GM23338 (cell line): ENCODE data around the gene ZG16B. TPM values are rescaled to one million over a fixed set of nuclear protein-coding genes. Genes with fewer than 3 reads are reported as not detected.

Experiments used
- ATAC-seq: fragments of 200-7000 bp; cut with Tn5 transposase; 3 replicates; pipeline ENCODE4 v1.9.1; 2020
- DNase-seq: peaks from one replicate; pipeline ENCODE4 v3.0.0-alpha.2; 2015; ENCODE audit warnings: low spot score
- H2AFZ ChIP-seq: fragments of 200-600 bp; sonication (generic); 2 replicates; pipeline ENCODE4 v1.8.0; 2016; ENCODE audit warnings: antibody characterized with exemption, mild to moderate bottlenecking, moderate library complexity
- H3F3A ChIP-seq: fragments of 200-600 bp; sonication (generic); replicated peaks from 2 replicates; pipeline ENCODE4 v1.8.0; 2017; ENCODE audit warnings: antibody characterized with exemption, mixed run types, low read depth
- H3K27ac ChIP-seq: fragments of 200-600 bp; sonication (generic); 2 replicates; pipeline ENCODE4 v1.6.1; 2016; ENCODE audit warnings: low read depth
- H3K27me3 ChIP-seq: fragments of 200-600 bp; sonication (generic); 2 replicates; pipeline ENCODE4 v1.8.0; 2016; ENCODE audit warnings: mild to moderate bottlenecking, mixed run types, moderate library complexity; ENCODE audit not compliant: insufficient read depth
- H3K36me3 ChIP-seq: fragments of 200-600 bp; sonication (generic); 2 replicates; pipeline ENCODE4 v1.8.0; 2016; ENCODE audit warnings: mild to moderate bottlenecking; ENCODE audit not compliant: insufficient read depth
- H3K4me1 ChIP-seq: fragments of 200-600 bp; sonication (generic); 2 replicates; pipeline ENCODE4 v1.8.0; 2016; ENCODE audit warnings: mild to moderate bottlenecking, moderate library complexity; ENCODE audit not compliant: insufficient read depth
- H3K4me2 ChIP-seq: fragments of 200-600 bp; sonication (generic); 2 replicates; pipeline ENCODE4 v1.7.1; 2017; ENCODE audit warnings: mixed run types
- H3K4me3 ChIP-seq: fragments of 200-600 bp; sonication (generic); 2 replicates; pipeline ENCODE4 v1.6.1; 2016; ENCODE audit warnings: mixed run types
- H3K79me2 ChIP-seq: fragments of 200-600 bp; sonication (generic); replicated peaks from 2 replicates; pipeline ENCODE4 v1.8.0; 2017; ENCODE audit warnings: mild to moderate bottlenecking; ENCODE audit not compliant: insufficient read depth
- H3K9me2 ChIP-seq: fragments of 200-600 bp; sonication (generic); 2 replicates; pipeline ENCODE4 v1.8.0; 2017; ENCODE audit not compliant: insufficient read depth
- H4K20me1 ChIP-seq: fragments of 200-600 bp; sonication (generic); replicated peaks from 2 replicates; pipeline ENCODE4 v1.8.0; 2017; ENCODE audit warnings: mild to moderate bottlenecking; ENCODE audit not compliant: insufficient read depth
- H3K27ac Mint-ChIP-seq: 2 replicates; pipeline ENCODE4 v1.8.0; 2020; ENCODE audit warnings: inconsistent platforms, mild to moderate bottlenecking, moderate library complexity, mixed read lengths
- H3K27me3 Mint-ChIP-seq: 3 replicates; pipeline ENCODE4 v1.8.0; 2022; ENCODE audit warnings: low read depth, mild to moderate bottlenecking, moderate library complexity, mixed read lengths, inconsistent platforms; ENCODE audit not compliant: insufficient read depth, poor library complexity
- H3K36me3 Mint-ChIP-seq: 3 replicates; pipeline ENCODE4 v1.8.0; 2021; ENCODE audit warnings: low read depth, mild to moderate bottlenecking, inconsistent platforms, moderate library complexity, mixed read lengths
- H3K4me1 Mint-ChIP-seq: 3 replicates; pipeline ENCODE4 v1.8.0; 2020; ENCODE audit warnings: mild to moderate bottlenecking, inconsistent platforms, mixed read lengths
- H3K4me3 Mint-ChIP-seq: 3 replicates; pipeline ENCODE4 v1.8.0; 2021; ENCODE audit warnings: moderate library complexity, mild to moderate bottlenecking, inconsistent platforms, mixed read lengths
- H3K9me3 Mint-ChIP-seq: 3 replicates; pipeline ENCODE4 v1.8.0; 2020; ENCODE audit warnings: moderate library complexity, mild to moderate bottlenecking, inconsistent platforms, mixed read lengths
- CREB1 ChIP-seq: fragments of 250-450 bp; sonication (Bioruptor Pico); IDR thresholded peaks from 2 replicates; pipeline ENCODE4 v1.5.0; 2020; ENCODE audit warnings: low read depth, mild to moderate bottlenecking, moderate library complexity
- CTCF ChIP-seq, 2 experiments: fragments of 200-600 bp in 1 of 2; sonication (generic) in 1 of 2; conservative IDR thresholded peaks; 2 replicates each; pipeline versions ENCODE4 v1.5.1 to v1.6.1; 2016 to 2017; ENCODE audit warnings: antibody characterized with exemption in 2 of 2, low read depth in 2 of 2, mild to moderate bottlenecking in 2 of 2, moderate library complexity in 1 of 2
- ETS1 ChIP-seq: IDR thresholded peaks from 2 replicates; pipeline ENCODE4 v1.6.1; 2016; ENCODE audit warnings: antibody characterized with exemption
- EZH2 ChIP-seq: fragments of 200-600 bp; sonication (generic); IDR thresholded peaks from one replicate; pipeline ENCODE4 v1.8.0; 2017; ENCODE audit warnings: antibody characterized with exemption, mild to moderate bottlenecking, low read depth; ENCODE audit not compliant: unreplicated experiment
- EZH2phosphoT487 ChIP-seq: fragments of 200-600 bp; sonication (generic); IDR thresholded peaks from one replicate; pipeline ENCODE4 v1.8.1; 2018; ENCODE audit warnings: antibody characterized with exemption; ENCODE audit not compliant: unreplicated experiment
- JUNB ChIP-seq: IDR thresholded peaks from one replicate; pipeline ENCODE4 v1.6.1; 2016; ENCODE audit warnings: antibody characterized with exemption; ENCODE audit not compliant: unreplicated experiment
- NANOG ChIP-seq: IDR thresholded peaks from 2 replicates; pipeline ENCODE4 v1.6.1; 2016; ENCODE audit warnings: antibody characterized with exemption, borderline replicate concordance
- POLR2AphosphoS5 ChIP-seq: IDR thresholded peaks from 2 replicates; pipeline ENCODE4 v1.6.1; 2016; ENCODE audit warnings: antibody characterized with exemption, low read depth
- REST ChIP-seq: IDR thresholded peaks from one replicate; pipeline ENCODE4 v1.6.1; 2018; ENCODE audit warnings: antibody characterized with exemption; ENCODE audit not compliant: unreplicated experiment
- STAT1 ChIP-seq: IDR thresholded peaks from one replicate; pipeline ENCODE4 v1.6.1; 2016; ENCODE audit warnings: antibody characterized with exemption; ENCODE audit not compliant: unreplicated experiment
- ZNF114 ChIP-seq: fragments of 250-450 bp; sonication (Bioruptor Pico); IDR thresholded peaks from 2 replicates; pipeline ENCODE4 v1.5.0; 2020; ENCODE audit warnings: mild to moderate bottlenecking, moderate library complexity
- ZNF331 ChIP-seq: fragments of 250-450 bp; sonication (Bioruptor Pico); IDR thresholded peaks from 2 replicates; pipeline ENCODE4 v1.5.0; 2020; ENCODE audit warnings: low read depth, mild to moderate bottlenecking, moderate library complexity
- ZNF462 ChIP-seq: fragments of 250-450 bp; sonication (Bioruptor Pico); IDR thresholded peaks from 2 replicates; pipeline ENCODE4 v1.5.0; 2020; ENCODE audit warnings: mild to moderate bottlenecking, moderate library complexity
- polyA plus RNA-seq: library from polyadenylated mRNA; unstranded; fragments of >200 nt; fragmentation: Nextera tagmentation; extraction: Ambion mirVana; gene quantifications from 2 replicates; pipeline ENCODE4 v1.2.1, GENCODE V29; 2016
- total RNA-seq: library from RNA; depleted of rRNA; stranded (reverse); fragments of >200 nt; shearing (Covaris generic); gene quantifications from 2 replicates; pipeline ENCODE4 v1.2.3, GENCODE V29; 2014

ZG16B gene
- total and polyA plus RNA-seq, 2 experiments from 2014 or later = not detected

- H3F3A ChIP-seq = no peaks in the 10 kb centered on the region; the same call in 1 of the 2 replicates
- Mint-ChIP-seq H3K36me3 (no peaks in the 10 kb centered on the region), H3K9me3 (no peaks in the 10 kb centered on the region; the same call in 2 of the 3 replicates), H3K27me3 (peaks cover 14% of the 10 kb centered on the region), H3K4me1 (peaks cover 14% of the 10 kb centered on the region), H3K27ac (no peak overlapping the region), H3K4me3 (no peak overlapping the region)
- H2AFZ ChIP-seq = no peak overlapping the region
- no peak overlapping the region for H3K27ac ChIP-seq
- H3K9me2 ChIP-seq = no peaks in the 10 kb centered on the region
- H3K27me3 ChIP-seq = no peaks in the 10 kb centered on the region
- DNase-seq (no peak), ATAC-seq (no peak)
- no peaks in the 10 kb centered on the region for H3K79me2 ChIP-seq
- H3K36me3 ChIP-seq = no peaks in the 10 kb centered on the region
- H3K4me3 ChIP-seq = no peak overlapping the region
- no peaks in the 10 kb centered on the region for H4K20me1 ChIP-seq
- no peaks in the 10 kb centered on the region for H3K4me1 ChIP-seq
- TF ChIP-seq STAT1 (no peak), JUNB (no peak), ZNF462 (CRISPR knock-in tag) (no peak), EZH2phosphoT487 (no peak), ETS1 (no peak), EZH2 (no peak), ZNF114 (CRISPR knock-in tag) (no peak), CREB1 (CRISPR knock-in tag) (no peak), CTCF (conservative IDR thresholded peaks at IDR 0.05; ENCODE audit: low read depth in 2 of 2) (no peak), POLR2AphosphoS5 (no peak), REST (no peak), ZNF331 (no peak), NANOG (no peak)
- no peak overlapping the region for H3K4me2 ChIP-seq
These were observed 6.8 kb downstream of the ZG16B start for GRCh38 chr16:2836646-2837508.
